Measurements from ENCODE around the gene BRCA1.

BRCA1 gene

DNA sequence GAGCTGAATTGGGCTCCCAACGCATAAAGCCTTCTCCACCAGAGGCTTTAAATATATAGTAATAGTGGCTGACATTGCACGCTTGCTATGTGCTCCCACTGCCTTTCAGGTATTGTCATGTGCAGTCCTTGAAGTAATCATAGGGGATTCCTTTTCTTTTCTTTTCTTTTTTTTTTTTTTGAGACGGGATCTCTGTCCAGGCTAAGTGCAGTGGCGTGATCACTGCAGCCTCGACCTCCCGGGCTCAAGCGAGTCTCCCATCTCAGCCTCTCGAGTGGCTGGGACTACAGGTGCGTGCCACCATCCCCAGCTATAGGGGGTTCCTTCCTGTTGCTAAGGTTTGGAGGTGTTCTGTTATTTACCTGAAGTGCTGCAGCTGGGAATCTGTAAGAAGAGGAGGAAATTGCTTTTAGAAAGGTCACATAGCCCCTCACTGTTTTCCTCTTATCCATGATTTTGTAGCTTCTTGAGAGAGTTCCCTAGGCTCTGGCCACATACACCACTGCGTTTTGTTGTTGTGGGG, 126.1 kb downstream of the BRCA1 start:
- Histone ChIP-seq H3K27me3 (ENCODE audit: control insufficient read depth, insufficient read depth, low read length) (no peaks in the 10 kb centered on the region), H3K27ac (ENCODE audit: low read length) (no peak overlapping the region), H3K4me3 (ENCODE audit: low read length) (peak overlapping the region; percentile 95), H3K4me1 (ENCODE audit: control insufficient read depth, insufficient read depth, low read length) (0 out of 2 replicates have a peak, but pooled peaks cover 1% of the 10 kb centered on the region), H3K36me3 (ENCODE audit: control insufficient read depth, insufficient read depth, low read length) (peaks cover 30% of the 10 kb centered on the region), H3K9me3 (ENCODE audit: control insufficient read depth, insufficient read depth, low read length) (no peaks in the 10 kb centered on the region)
- WGBS (ENCODE audit: insufficient coverage, insufficient read length): no CpG with 5 or more reads among the region's 10 CpGs
- no peak for DNase-seq (ENCODE audit: low read depth, low spot score)

DNA sequence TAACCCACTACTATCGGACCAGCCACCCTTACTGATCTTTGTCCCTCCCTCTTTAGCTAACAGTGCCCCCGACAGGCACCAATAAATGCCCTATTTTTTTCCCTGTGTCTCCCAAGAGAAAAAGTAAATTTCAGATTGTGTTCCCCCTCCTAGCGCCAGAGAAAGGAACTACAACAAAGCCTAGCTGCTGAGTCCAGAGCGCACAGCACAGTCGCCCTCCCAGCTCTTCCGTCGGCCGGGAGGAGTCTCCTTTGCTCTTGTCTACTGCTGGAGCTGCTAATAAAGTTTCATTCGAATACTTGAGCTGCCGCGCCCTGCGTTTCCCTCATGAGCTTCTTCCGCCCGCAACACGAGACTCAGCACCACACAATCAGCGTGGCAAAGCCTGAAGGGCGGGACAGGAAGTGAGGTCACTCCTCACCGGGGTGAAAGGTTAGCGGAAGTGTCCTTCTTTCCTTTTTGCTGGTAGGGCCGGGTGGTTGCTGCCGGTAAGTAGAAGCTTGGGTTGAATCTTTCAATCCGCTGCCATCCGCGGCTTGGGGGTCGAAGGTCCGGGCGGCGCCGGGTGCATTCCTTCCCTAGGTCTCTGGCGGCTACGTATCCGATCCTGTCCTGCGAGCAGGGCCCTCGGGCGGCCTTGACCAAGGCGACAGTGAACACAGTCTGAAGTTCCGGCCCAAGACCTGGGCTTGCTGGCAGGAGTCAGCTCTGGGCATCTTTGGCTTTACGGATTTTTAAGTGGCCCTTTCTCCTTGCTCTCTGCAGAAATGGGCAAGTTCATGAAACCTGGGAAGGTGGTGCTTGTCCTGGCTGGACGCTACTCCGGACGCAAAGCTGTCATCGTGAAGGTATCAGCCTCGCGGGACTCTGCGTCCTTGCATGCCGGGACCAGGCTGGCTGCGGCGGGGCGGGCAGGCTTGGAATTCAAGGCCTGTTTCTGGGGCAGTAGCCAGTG, 126.9 kb downstream of the BRCA1 start, which contains the start of gene RPL27:
Gene RPL27, plus strand, starts transcription at position 436 of the 955 bp plus-strand sequence. Its CDS starts 332 bp downstream, at position 768.
- Histone ChIP-seq H3K27me3 (ENCODE audit: control insufficient read depth, insufficient read depth, low read length) (no peaks in the 10 kb centered on the region), H3K36me3 (ENCODE audit: control insufficient read depth, insufficient read depth, low read length) (peaks cover 26% of the 10 kb centered on the region), H3K4me3 (ENCODE audit: low read length) (peak within 1 kb of the TSS; percentile 95), H3K4me1 (ENCODE audit: control insufficient read depth, insufficient read depth, low read length) (0 out of 2 replicates have a peak, but pooled peaks cover 1% of the 10 kb centered on the region), H3K9me3 (ENCODE audit: control insufficient read depth, insufficient read depth, low read length) (no peaks in the 10 kb centered on the region), H3K27ac (ENCODE audit: low read length) (no peak within 1 kb of the TSS)
- DNase-seq (ENCODE audit: low read depth, low spot score): peak; percentile 98
- no CpG with 5 or more reads among the region's 49 CpGs for WGBS (ENCODE audit: insufficient coverage, insufficient read length)

DNA sequence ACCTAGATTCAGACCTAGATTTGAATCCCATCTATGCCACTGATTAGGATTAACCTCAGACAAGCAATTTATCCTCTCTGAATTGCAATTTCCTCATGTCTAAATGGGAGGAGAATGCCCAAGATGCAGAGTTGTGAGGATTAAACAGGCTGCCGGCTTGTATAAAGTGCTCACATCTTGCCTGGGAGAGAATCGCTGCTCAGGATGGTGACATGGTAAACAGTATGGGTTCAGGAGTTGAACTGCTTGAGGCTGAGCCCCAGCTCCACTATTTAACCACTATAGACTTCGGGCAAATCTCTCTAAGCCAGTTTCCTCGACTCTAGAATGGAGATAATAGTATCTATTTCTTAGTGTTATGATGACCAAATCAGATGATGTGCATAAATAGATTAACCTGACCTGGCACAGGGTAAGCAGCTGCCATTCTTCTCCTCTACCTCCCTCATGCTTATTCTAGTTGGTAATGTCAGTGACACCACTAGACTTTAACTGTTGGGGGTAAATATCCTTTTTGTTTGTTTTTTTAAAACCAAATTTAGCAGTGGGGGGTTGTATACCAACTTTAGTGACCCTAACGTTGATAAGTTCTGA, 127.7 kb downstream of the BRCA1 start:
- WGBS (ENCODE audit: insufficient coverage, insufficient read length): no CpG with 5 or more reads among the region's 5 CpGs
- Histone ChIP-seq H3K36me3 (ENCODE audit: control insufficient read depth, insufficient read depth, low read length) (peaks cover 22% of the 10 kb centered on the region), H3K27me3 (ENCODE audit: control insufficient read depth, insufficient read depth, low read length) (no peaks in the 10 kb centered on the region), H3K4me1 (ENCODE audit: control insufficient read depth, insufficient read depth, low read length) (0 out of 2 replicates have a peak, but pooled peaks cover 1% of the 10 kb centered on the region), H3K27ac (ENCODE audit: low read length) (no peak overlapping the region), H3K9me3 (ENCODE audit: control insufficient read depth, insufficient read depth, low read length) (no peaks in the 10 kb centered on the region), H3K4me3 (ENCODE audit: low read length) (peak overlapping the region; percentile 11; the same call in 1 of the 2 replicates)
- no peak for DNase-seq (ENCODE audit: low read depth, low spot score)
